Tibial nerve (tissue), 4 donors: ENCODE data around the gene HEATR3. TPM values are rescaled to one million over a fixed set of nuclear protein-coding genes. Genes with fewer than 3 reads are reported as not detected.

Experiments used
- DNase-seq, 2 donors: peaks; one replicate each; pipeline ENCODE4 v3.0.0-alpha.2; 2019; ENCODE audit warnings: low spot score in 2 of 2
- H3K27ac ChIP-seq, 4 donors: fragments of 200-600 bp; sonication (generic) in 3 of 4; one replicate each; pipeline ENCODE4 v1.5.1; 2017 to 2019; ENCODE audit warnings: mild to moderate bottlenecking in 1 of 4
- H3K27me3 ChIP-seq, 2 donors: fragments of 200-600 bp; sonication (generic) in 1 of 2; one replicate each; pipeline versions ENCODE4 v1.5.1 to v1.6.0; 2017 to 2019
- H3K36me3 ChIP-seq, 3 donors: fragments of 200-600 bp; sonication (generic); one replicate each; pipeline ENCODE4 v1.5.1; 2018 to 2019
- H3K4me1 ChIP-seq, 4 donors: fragments of 200-600 bp; sonication (generic) in 3 of 4; one replicate each; pipeline ENCODE4 v1.5.1; 2017 to 2019
- H3K4me3 ChIP-seq, 4 donors: fragments of 200-600 bp; sonication (generic) in 3 of 4; one replicate each; pipeline ENCODE4 v1.5.1; 2017 to 2019; ENCODE audit warnings: mild to moderate bottlenecking in 1 of 4, moderate library complexity in 1 of 4
- H3K9me3 ChIP-seq, 4 donors: fragments of 200-600 bp; sonication (generic) in 3 of 4; one replicate each; pipeline ENCODE4 v1.5.1; 2017 to 2019
- CTCF ChIP-seq, 5 experiments: fragments of 200-600 bp in 3 of 5; fragments of 450-650 bp in 2 of 5; sonication (generic) in 3 of 5; IDR thresholded peaks; one replicate each; pipeline ENCODE4 v1.5.1; 2016 to 2019; ENCODE audit warnings: antibody characterized with exemption in 5 of 5, mild to moderate bottlenecking in 3 of 5, moderate library complexity in 2 of 5
- EP300 ChIP-seq, 2 donors: sonication (generic); formaldehyde crosslinking; IDR thresholded peaks; one replicate each; pipeline ENCODE4 v1.6.1; 2017; ENCODE audit warnings: antibody characterized with exemption in 2 of 2, mild to moderate bottlenecking in 1 of 2
- POLR2A ChIP-seq, 2 donors: fragments of 450-650 bp; IDR thresholded peaks; one replicate each; pipeline ENCODE4 v1.6.1; 2017; ENCODE audit warnings: antibody characterized with exemption in 2 of 2, mild to moderate bottlenecking in 2 of 2, moderate library complexity in 2 of 2
- WGBS, 2 donors: methylation state at CpG; one replicate each; pipeline ENCODE4 v1.1.5; 2018; 5-methylcytosine and 5-hydroxymethylcytosine counted together
- total RNA-seq, 4 donors: library from RNA; depleted of rRNA; stranded (reverse); fragments of >200 nt; gene quantifications; one replicate each; pipeline ENCODE4 v1.1.0, GENCODE V29; 2016

The HEATR3 gene
- total RNA-seq, 4 donors from 2014 or later = 24.1 to 62.7 (median 38.9) TPM

GRCh38 chr16:50035468-50035992, 30.2 kb upstream of the HEATR3 start:
- TF ChIP-seq EP300 (IDR thresholded peaks at IDR 0.05) (no peak), POLR2A (IDR thresholded peaks at IDR 0.05) (no peak), CTCF (IDR thresholded peaks at IDR 0.05) (no peak)
- H3K27me3 ChIP-seq = no peaks in the 10 kb centered on the region
- WGBS, 2 donors = 69 to 72% methylated on average over 3 of the region's 3 CpGs
- DNase-seq = no peak
- H3K9me3 ChIP-seq = no peaks in the 10 kb centered on the region
- H3K27ac ChIP-seq = no peak overlapping the region
- peaks cover 0 to 56% (median 0%) of the 10 kb centered on the region in 3 donors for H3K36me3 ChIP-seq
- H3K4me1 ChIP-seq = no peaks in the 10 kb centered on the region
- no peak overlapping the region for H3K4me3 ChIP-seq

DNA sequence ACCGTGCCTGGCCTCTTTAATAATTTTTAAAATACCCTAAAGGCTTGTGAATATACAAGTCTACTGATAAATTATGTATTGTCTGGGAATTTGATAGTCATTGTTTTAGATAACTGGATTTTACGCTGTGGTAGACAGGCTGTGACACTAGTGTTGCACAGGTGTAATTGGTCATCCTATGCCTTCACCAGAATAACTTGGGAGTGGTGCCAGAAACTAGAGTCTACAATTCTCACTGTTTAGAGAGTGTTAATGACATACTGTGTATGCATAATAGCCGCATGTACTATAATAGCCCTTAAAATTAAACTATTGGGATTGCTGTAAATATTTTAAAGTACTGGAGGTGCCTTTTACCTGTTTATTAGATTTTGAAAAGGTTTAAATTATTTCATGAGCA, 29.3 kb upstream of the HEATR3 start:
- no peaks in the 10 kb centered on the region for H3K9me3 ChIP-seq
- DNase-seq = no peak
- TF ChIP-seq CTCF (IDR thresholded peaks at IDR 0.05) (no peak), POLR2A (IDR thresholded peaks at IDR 0.05) (no peak), EP300 (IDR thresholded peaks at IDR 0.05) (no peak)
- no peak overlapping the region for H3K4me3 ChIP-seq
- WGBS, 2 donors = 91 to 93% methylated on average over 3 of the region's 3 CpGs
- H3K4me1 ChIP-seq = no peaks in the 10 kb centered on the region
- H3K27ac ChIP-seq = no peak overlapping the region
- H3K36me3 ChIP-seq = peaks cover 0 to 49% (median 0%) of the 10 kb centered on the region in 3 donors
- H3K27me3 ChIP-seq = no peaks in the 10 kb centered on the region

DNA sequence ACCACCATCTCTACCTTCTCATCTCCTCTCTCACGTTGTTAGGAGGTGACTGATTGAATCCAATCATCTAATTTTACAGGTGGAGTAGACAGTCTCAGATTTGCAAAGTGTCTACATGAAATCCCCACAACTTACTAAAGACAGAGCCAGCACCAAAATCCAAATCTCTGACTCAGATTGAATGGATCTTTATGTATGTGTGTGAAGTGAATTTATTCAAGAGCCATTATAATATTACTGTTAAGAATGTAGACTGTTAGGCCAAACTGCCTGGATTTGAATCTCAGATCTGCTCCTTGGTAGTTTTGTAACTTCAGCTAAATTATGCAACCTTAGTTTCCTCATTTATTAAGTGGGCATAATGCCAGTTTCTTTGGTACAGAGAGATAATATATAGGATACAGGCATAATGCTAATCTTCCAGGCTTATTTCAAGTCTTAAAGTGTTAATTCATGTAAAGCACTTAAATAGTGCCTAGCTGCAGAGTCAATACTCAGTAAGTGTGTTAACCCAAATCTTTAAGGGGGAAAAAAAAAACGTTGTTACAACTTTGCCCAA, 28.0 kb upstream of the HEATR3 start:
- no peaks in the 10 kb centered on the region for H3K27me3 ChIP-seq
- H3K4me1 ChIP-seq = no peaks in the 10 kb centered on the region
- no peak overlapping the region for H3K4me3 ChIP-seq
- no peaks in the 10 kb centered on the region for H3K9me3 ChIP-seq
- TF ChIP-seq CTCF (IDR thresholded peaks at IDR 0.05) (no peak), EP300 (IDR thresholded peaks at IDR 0.05) (peak in 1 of 2 donors; percentile 17), POLR2A (IDR thresholded peaks at IDR 0.05) (no peak)
- no peak for DNase-seq
- H3K27ac ChIP-seq = peak overlapping the region in 2 of 4 donors; percentile 18 to 34
- peaks cover 0 to 42% (median 0%) of the 10 kb centered on the region in 3 donors for H3K36me3 ChIP-seq
- 57 to 67% methylated on average over 2 of the region's 2 CpGs for WGBS, 2 donors

GRCh38 chr16:50038286-50038685, 27.5 kb upstream of the HEATR3 start:
- Histone ChIP-seq H3K27ac (peak overlapping the region in 3 of 4 donors; percentile 17 to 31 (median 18)), H3K27me3 (no peaks in the 10 kb centered on the region), H3K9me3 (no peaks in the 10 kb centered on the region), H3K4me3 (no peak overlapping the region), H3K4me1 (no peaks in the 10 kb centered on the region), H3K36me3 (peaks cover 0 to 40% (median 0%) of the 10 kb centered on the region in 3 donors)
- DNase-seq = no peak
- WGBS, 2 donors = 72 to 85% methylated on average over 4 of the region's 4 CpGs
- TF ChIP-seq POLR2A (IDR thresholded peaks at IDR 0.05) (no peak), CTCF (IDR thresholded peaks at IDR 0.05) (no peak), EP300 (IDR thresholded peaks at IDR 0.05) (no peak)

- H3K27me3 ChIP-seq = no peaks in the 10 kb centered on the region
- WGBS, 2 donors = 58 to 64% methylated on average over 5 of the region's 5 CpGs
- TF ChIP-seq POLR2A (IDR thresholded peaks at IDR 0.05) (no peak), EP300 (IDR thresholded peaks at IDR 0.05) (peak; percentile 26 to 78), CTCF (IDR thresholded peaks at IDR 0.05) (no peak)
- no peaks in the 10 kb centered on the region for H3K4me1 ChIP-seq
- peak in 1 of 2 donors; percentile 64 for DNase-seq
- peak overlapping the region in 3 of 4 donors; percentile 17 to 76 (median 58) for H3K27ac ChIP-seq
- no peak overlapping the region for H3K4me3 ChIP-seq
- no peaks in the 10 kb centered on the region for H3K9me3 ChIP-seq
- peaks cover 0 to 33% (median 0%) of the 10 kb centered on the region in 3 donors for H3K36me3 ChIP-seq
These were observed 26.8 kb upstream of the HEATR3 start for GRCh38 chr16:50038756-50039529.
